Esophagus squamous epithelium (tissue), 4 donors: ENCODE measurements around the gene CA5A.

Source experiments
- POLR2A ChIP-seq, 4 donors: fragments of 450-650 bp; IDR thresholded peaks; one replicate each; pipeline ENCODE4 v1.6.1; 2017; ENCODE audit warnings: antibody characterized with exemption in 4 of 4, mild to moderate bottlenecking in 4 of 4, moderate library complexity in 3 of 4
- TF ChIP-seq, protein P1 (sequence below), 6 experiments: fragments of 450-650 bp in 4 of 6; fragments of 200-600 bp in 2 of 6; sonication (generic) in 2 of 6; IDR thresholded peaks; one replicate each; pipeline ENCODE4 v1.5.1; 2016 to 2019; ENCODE audit warnings: antibody characterized with exemption in 6 of 6, mild to moderate bottlenecking in 4 of 6, moderate library complexity in 4 of 6

DNA sequence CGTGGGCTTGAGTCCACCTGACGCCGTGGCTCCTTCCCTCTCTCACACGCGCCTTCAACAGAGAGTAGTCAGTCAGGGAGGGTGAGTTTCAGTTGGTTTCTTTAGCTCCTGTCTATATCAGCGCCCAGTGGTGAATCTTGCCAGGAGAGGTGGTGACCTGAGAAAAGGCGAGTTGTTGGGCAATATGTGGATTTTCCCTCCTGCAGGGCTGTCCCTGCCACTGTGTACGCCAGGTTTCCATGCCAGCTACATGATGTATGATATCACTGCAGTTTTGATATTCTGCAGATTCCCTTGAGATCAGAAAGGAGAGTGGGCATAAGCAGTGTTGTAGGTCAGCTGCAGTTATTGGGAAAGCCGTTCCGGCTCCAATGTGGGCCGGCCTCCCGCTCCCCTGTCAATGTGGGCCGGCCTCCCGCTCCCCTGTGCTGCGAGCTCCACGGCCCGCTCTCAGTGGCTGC lies 46.3 kb upstream of the CA5A start:
- TF ChIP-seq, protein P1, sequence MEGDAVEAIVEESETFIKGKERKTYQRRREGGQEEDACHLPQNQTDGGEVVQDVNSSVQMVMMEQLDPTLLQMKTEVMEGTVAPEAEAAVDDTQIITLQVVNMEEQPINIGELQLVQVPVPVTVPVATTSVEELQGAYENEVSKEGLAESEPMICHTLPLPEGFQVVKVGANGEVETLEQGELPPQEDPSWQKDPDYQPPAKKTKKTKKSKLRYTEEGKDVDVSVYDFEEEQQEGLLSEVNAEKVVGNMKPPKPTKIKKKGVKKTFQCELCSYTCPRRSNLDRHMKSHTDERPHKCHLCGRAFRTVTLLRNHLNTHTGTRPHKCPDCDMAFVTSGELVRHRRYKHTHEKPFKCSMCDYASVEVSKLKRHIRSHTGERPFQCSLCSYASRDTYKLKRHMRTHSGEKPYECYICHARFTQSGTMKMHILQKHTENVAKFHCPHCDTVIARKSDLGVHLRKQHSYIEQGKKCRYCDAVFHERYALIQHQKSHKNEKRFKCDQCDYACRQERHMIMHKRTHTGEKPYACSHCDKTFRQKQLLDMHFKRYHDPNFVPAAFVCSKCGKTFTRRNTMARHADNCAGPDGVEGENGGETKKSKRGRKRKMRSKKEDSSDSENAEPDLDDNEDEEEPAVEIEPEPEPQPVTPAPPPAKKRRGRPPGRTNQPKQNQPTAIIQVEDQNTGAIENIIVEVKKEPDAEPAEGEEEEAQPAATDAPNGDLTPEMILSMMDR (IDR thresholded peaks at IDR 0.05): no peak
- no peak for TF ChIP-seq POLR2A (IDR thresholded peaks at IDR 0.05)
